Vagina (tissue), 2 donors: ENCODE measurements around the gene SHISA3.

Experiments
- POLR2A ChIP-seq, 2 donors: fragments of 450-650 bp; IDR thresholded peaks; one replicate each; pipeline ENCODE4 v1.6.1; 2017; ENCODE audit warnings: antibody characterized with exemption in 2 of 2, mild to moderate bottlenecking in 2 of 2, moderate library complexity in 2 of 2
- POLR2AphosphoS5 ChIP-seq, 2 donors: sonication (generic); formaldehyde crosslinking; IDR thresholded peaks; one replicate each; pipeline ENCODE4 v1.9.0; 2017; ENCODE audit warnings: antibody characterized with exemption in 2 of 2, mild to moderate bottlenecking in 2 of 2, low read depth in 1 of 2; ENCODE audit not compliant: insufficient read depth in 1 of 2
- TF ChIP-seq, protein P1 (sequence below), 3 experiments: fragments of 450-650 bp in 2 of 3; fragments of 200-600 bp in 1 of 3; sonication (generic) in 1 of 3; IDR thresholded peaks; one replicate each; pipeline ENCODE4 v1.5.1; 2017 to 2019; ENCODE audit warnings: antibody characterized with exemption in 3 of 3, mild to moderate bottlenecking in 2 of 3, moderate library complexity in 2 of 3

DNA sequence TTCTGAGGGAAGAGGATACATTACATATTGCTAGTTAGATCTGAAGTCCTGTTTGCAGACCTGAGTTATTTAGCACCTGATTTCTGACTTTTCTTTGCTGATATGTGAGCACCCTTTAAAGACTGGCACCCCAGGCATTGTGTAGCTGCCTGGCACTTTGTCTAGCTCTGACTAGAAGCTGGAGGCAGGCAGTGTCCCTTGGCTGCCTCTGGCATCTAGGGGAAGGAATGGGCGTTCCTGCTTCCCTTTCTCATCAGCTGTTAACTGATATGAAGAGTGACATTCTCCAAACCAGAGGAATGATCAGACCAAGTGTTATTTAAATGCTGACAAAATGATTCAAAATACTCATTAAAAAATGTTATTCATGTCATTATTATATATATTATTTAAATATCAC lies 30.3 kb upstream of the SHISA3 start:
- TF ChIP-seq, protein P1, sequence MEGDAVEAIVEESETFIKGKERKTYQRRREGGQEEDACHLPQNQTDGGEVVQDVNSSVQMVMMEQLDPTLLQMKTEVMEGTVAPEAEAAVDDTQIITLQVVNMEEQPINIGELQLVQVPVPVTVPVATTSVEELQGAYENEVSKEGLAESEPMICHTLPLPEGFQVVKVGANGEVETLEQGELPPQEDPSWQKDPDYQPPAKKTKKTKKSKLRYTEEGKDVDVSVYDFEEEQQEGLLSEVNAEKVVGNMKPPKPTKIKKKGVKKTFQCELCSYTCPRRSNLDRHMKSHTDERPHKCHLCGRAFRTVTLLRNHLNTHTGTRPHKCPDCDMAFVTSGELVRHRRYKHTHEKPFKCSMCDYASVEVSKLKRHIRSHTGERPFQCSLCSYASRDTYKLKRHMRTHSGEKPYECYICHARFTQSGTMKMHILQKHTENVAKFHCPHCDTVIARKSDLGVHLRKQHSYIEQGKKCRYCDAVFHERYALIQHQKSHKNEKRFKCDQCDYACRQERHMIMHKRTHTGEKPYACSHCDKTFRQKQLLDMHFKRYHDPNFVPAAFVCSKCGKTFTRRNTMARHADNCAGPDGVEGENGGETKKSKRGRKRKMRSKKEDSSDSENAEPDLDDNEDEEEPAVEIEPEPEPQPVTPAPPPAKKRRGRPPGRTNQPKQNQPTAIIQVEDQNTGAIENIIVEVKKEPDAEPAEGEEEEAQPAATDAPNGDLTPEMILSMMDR (IDR thresholded peaks at IDR 0.05), result no peak
- TF ChIP-seq POLR2A (IDR thresholded peaks at IDR 0.05), result no peak
- TF ChIP-seq POLR2AphosphoS5 (IDR thresholded peaks at IDR 0.05; ENCODE audit: insufficient read depth in 1 of 2, low read depth in 1 of 2), result no peak
